ENCODE data around the gene NOG.

DNA sequence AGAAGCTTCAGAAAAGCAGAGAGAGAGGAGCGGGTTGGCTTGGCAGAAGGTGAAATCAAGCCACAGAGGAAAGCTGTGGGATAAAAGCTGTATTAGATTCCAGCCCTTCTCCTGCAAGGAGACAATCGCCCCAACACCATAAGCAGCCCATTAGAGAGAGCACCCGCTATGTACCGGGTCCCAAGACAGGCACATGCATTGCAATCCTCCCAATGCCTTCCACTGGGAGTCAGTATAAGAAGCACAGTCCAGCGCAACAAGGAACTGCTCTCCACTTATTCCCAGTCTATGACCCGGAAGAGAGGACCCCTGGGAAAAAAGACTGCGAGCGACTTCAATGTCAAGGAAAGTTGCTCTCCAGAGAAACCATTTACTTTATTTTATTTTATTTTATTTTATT lies 43.8 kb downstream of the NOG start:
- TF ChIP-seq, protein P1, sequence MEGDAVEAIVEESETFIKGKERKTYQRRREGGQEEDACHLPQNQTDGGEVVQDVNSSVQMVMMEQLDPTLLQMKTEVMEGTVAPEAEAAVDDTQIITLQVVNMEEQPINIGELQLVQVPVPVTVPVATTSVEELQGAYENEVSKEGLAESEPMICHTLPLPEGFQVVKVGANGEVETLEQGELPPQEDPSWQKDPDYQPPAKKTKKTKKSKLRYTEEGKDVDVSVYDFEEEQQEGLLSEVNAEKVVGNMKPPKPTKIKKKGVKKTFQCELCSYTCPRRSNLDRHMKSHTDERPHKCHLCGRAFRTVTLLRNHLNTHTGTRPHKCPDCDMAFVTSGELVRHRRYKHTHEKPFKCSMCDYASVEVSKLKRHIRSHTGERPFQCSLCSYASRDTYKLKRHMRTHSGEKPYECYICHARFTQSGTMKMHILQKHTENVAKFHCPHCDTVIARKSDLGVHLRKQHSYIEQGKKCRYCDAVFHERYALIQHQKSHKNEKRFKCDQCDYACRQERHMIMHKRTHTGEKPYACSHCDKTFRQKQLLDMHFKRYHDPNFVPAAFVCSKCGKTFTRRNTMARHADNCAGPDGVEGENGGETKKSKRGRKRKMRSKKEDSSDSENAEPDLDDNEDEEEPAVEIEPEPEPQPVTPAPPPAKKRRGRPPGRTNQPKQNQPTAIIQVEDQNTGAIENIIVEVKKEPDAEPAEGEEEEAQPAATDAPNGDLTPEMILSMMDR (IDR thresholded peaks at IDR 0.05 in 2 of 3, conservative IDR thresholded peaks at IDR 0.05 in 1 of 3; ENCODE audit: borderline replicate concordance in 1 of 3, insufficient read depth in 1 of 3, low read depth in 2 of 3, low read length in 2 of 3): no peak
- TF ChIP-seq EZH2 (IDR thresholded peaks at IDR 0.05) (no peak), POLR2AphosphoS5 (IDR thresholded peaks at IDR 0.05; ENCODE audit: low read depth, low read length) (no peak), EZH2phosphoT487 (IDR thresholded peaks at IDR 0.05; ENCODE audit: borderline replicate concordance) (no peak), POLR2A (IDR thresholded peaks at IDR 0.05; ENCODE audit: borderline replicate concordance, extremely low read depth, insufficient read depth, insufficient read length) (no peak), RAD21 (IDR thresholded peaks at IDR 0.05; ENCODE audit: low read depth) (no peak), ZNF274 (IDR thresholded peaks at IDR 0.05; ENCODE audit: low read depth, low read length) (no peak), EGR1 (IDR thresholded peaks at IDR 0.05; ENCODE audit: low read depth) (no peak), TCF7L2 (IDR thresholded peaks at IDR 0.05; ENCODE audit: borderline replicate concordance, extremely low read depth, insufficient read depth, insufficient read length) (no peak), YY1 (IDR thresholded peaks at IDR 0.05; ENCODE audit: extremely low read depth, insufficient replicate concordance, low read depth, low read length) (no peak)
- TF ChIP-seq, protein P2, sequence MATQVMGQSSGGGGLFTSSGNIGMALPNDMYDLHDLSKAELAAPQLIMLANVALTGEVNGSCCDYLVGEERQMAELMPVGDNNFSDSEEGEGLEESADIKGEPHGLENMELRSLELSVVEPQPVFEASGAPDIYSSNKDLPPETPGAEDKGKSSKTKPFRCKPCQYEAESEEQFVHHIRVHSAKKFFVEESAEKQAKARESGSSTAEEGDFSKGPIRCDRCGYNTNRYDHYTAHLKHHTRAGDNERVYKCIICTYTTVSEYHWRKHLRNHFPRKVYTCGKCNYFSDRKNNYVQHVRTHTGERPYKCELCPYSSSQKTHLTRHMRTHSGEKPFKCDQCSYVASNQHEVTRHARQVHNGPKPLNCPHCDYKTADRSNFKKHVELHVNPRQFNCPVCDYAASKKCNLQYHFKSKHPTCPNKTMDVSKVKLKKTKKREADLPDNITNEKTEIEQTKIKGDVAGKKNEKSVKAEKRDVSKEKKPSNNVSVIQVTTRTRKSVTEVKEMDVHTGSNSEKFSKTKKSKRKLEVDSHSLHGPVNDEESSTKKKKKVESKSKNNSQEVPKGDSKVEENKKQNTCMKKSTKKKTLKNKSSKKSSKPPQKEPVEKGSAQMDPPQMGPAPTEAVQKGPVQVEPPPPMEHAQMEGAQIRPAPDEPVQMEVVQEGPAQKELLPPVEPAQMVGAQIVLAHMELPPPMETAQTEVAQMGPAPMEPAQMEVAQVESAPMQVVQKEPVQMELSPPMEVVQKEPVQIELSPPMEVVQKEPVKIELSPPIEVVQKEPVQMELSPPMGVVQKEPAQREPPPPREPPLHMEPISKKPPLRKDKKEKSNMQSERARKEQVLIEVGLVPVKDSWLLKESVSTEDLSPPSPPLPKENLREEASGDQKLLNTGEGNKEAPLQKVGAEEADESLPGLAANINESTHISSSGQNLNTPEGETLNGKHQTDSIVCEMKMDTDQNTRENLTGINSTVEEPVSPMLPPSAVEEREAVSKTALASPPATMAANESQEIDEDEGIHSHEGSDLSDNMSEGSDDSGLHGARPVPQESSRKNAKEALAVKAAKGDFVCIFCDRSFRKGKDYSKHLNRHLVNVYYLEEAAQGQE (IDR thresholded peaks at IDR 0.05; ENCODE audit: low read depth): no peak
- TF ChIP-seq, protein P3, sequence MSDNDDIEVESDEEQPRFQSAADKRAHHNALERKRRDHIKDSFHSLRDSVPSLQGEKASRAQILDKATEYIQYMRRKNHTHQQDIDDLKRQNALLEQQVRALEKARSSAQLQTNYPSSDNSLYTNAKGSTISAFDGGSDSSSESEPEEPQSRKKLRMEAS (IDR thresholded peaks at IDR 0.05): no peak
